HepG2 (cell line): ENCODE measurements around the gene TAF8. TPM values are rescaled to one million over a fixed set of nuclear protein-coding genes. Genes with fewer than 3 reads are reported as not detected.
A peak's percentile ranks its signal among the peaks of the same experiment; 100 is the strongest.

Experiments
- AGO1 ChIP-seq: fragments of 200-400 bp; formaldehyde crosslinking; IDR thresholded peaks from 2 replicates; pipeline ENCODE4 v1.6.1; 2017; ENCODE audit warnings: mild to moderate bottlenecking, low read depth, low read length, moderate library complexity; ENCODE audit not compliant: poor library complexity, severe bottlenecking
- CHD2 ChIP-seq: IDR thresholded peaks from 2 replicates; pipeline ENCODE4 v1.6.1; 2011; ENCODE audit warnings: low read depth, low read length, improper control_type of control experiment
- DMTF1 ChIP-seq: sonication (generic); formaldehyde crosslinking; IDR thresholded peaks from 2 replicates; pipeline ENCODE4 v1.4.0; 2020; ENCODE audit warnings: mild to moderate bottlenecking, missing genetic modification reagents
- FOXK2 ChIP-seq: fragments of 450-650 bp; IDR thresholded peaks from 2 replicates; pipeline ENCODE4 v1.6.1; 2016
- GMEB1 ChIP-seq: sonication (generic); formaldehyde crosslinking; IDR thresholded peaks from 2 replicates; pipeline ENCODE4 v1.5.1; 2020; ENCODE audit warnings: missing genetic modification reagents, mild to moderate bottlenecking, borderline replicate concordance
- HDAC1 ChIP-seq: sonication (generic); formaldehyde crosslinking; IDR thresholded peaks from 2 replicates; pipeline ENCODE4 v1.5.1; 2020; ENCODE audit warnings: mild to moderate bottlenecking, missing genetic modification reagents
- HNF1B ChIP-seq: sonication (generic); formaldehyde crosslinking; IDR thresholded peaks from 2 replicates; pipeline ENCODE4 v1.5.1; 2020; ENCODE audit warnings: mild to moderate bottlenecking, moderate library complexity, missing genetic modification reagents
- KLF16 ChIP-seq, 2 experiments: sonication (generic) in 1 of 2; formaldehyde crosslinking in 1 of 2; IDR thresholded peaks; 2 replicates each; pipeline versions ENCODE4 v1.6.1 to v1.8.0; 2016 to 2023; ENCODE audit warnings: missing genetic modification reagents in 2 of 2, missing compliant biosample characterization in 1 of 2
- MIXL1 ChIP-seq: IDR thresholded peaks from 2 replicates; pipeline ENCODE4 v1.6.1; 2016
- MTA1 ChIP-seq: sonication (generic); formaldehyde crosslinking; IDR thresholded peaks from 2 replicates; pipeline ENCODE4 v1.4.0; 2020; ENCODE audit warnings: missing genetic modification reagents, mild to moderate bottlenecking, borderline replicate concordance
- NFE2 ChIP-seq: sonication (generic); formaldehyde crosslinking; IDR thresholded peaks from 2 replicates; pipeline ENCODE4 v1.4.0; 2020; ENCODE audit warnings: missing genetic modification reagents
- PCBP1 ChIP-seq: fragments of 200-400 bp; formaldehyde crosslinking; IDR thresholded peaks from 2 replicates; pipeline ENCODE4 v1.6.1; 2017; ENCODE audit warnings: mild to moderate bottlenecking, low read depth, low read length, borderline replicate concordance
- SIN3A ChIP-seq: IDR thresholded peaks from 2 replicates; pipeline ENCODE4 v1.6.1; 2011; ENCODE audit warnings: low read depth, mild to moderate bottlenecking, control low read depth, low read length, borderline replicate concordance
- TFE3 ChIP-seq: IDR thresholded peaks from 2 replicates; pipeline ENCODE4 v1.6.1; 2016
- TRIM24 ChIP-seq: sonication (generic); formaldehyde crosslinking; IDR thresholded peaks from 2 replicates; pipeline ENCODE4 v1.8.0; 2022; ENCODE audit warnings: mild to moderate bottlenecking, missing genetic modification reagents
- YY1 ChIP-seq: IDR thresholded peaks from 2 replicates; pipeline ENCODE4 v1.6.1; 2011; ENCODE audit warnings: low read length, low read depth, moderate library complexity, mild to moderate bottlenecking; ENCODE audit not compliant: insufficient read depth, insufficient replicate concordance
- ZFAT ChIP-seq: sonication (generic); formaldehyde crosslinking; conservative IDR thresholded peaks from 2 replicates; pipeline ENCODE4 v1.8.1; 2023; ENCODE audit warnings: missing genetic modification reagents, inconsistent platforms
- ZNF180 ChIP-seq: sonication (generic); formaldehyde crosslinking; IDR thresholded peaks from 2 replicates; pipeline ENCODE4 v1.4.0; 2020; ENCODE audit warnings: low read depth, missing genetic modification reagents, borderline replicate concordance
- ZNF263 ChIP-seq: sonication (generic); formaldehyde crosslinking; IDR thresholded peaks from 2 replicates; pipeline ENCODE4 v1.4.0; 2020; ENCODE audit warnings: missing genetic modification reagents
- ZNF431 ChIP-seq: sonication (generic); formaldehyde crosslinking; IDR thresholded peaks from 2 replicates; pipeline ENCODE4 v1.9.0; 2022; ENCODE audit warnings: missing genetic modification reagents, low read depth, mild to moderate bottlenecking, borderline replicate concordance
- ZNF746 ChIP-seq: sonication (generic); formaldehyde crosslinking; IDR thresholded peaks from 2 replicates; pipeline ENCODE4 v1.8.0; 2022; ENCODE audit warnings: mild to moderate bottlenecking, missing genetic modification reagents
- ZNF850 ChIP-seq: sonication (generic); formaldehyde crosslinking; conservative IDR thresholded peaks from 2 replicates; pipeline ENCODE4 v1.9.0; 2021; ENCODE audit warnings: mild to moderate bottlenecking, missing genetic modification reagents
- ZNF879 ChIP-seq: sonication (generic); formaldehyde crosslinking; IDR thresholded peaks from 2 replicates; pipeline ENCODE4 v1.8.1; 2023; ENCODE audit warnings: missing genetic modification reagents
- polyA plus RNA-seq, 8 experiments: library from polyadenylated mRNA; depleted of rRNA in 3 of 8; stranded (reverse) in 7 of 8; unstranded in 1 of 8; fragments of >200 nt; fragmentation: Illumina TruSeq in 4 of 8; extraction: Trizol in 4 of 8; gene quantifications; 2 replicates each; pipeline versions ENCODE4 v1.2.1 to v1.2.3, GENCODE V29; 2011 to 2016; ENCODE audit warnings: low read depth in 4 of 8, missing spikeins in 1 of 8, mixed read lengths in 1 of 8; ENCODE audit not compliant: insufficient read depth in 1 of 8
- total RNA-seq, 5 experiments: library from RNA; depleted of rRNA; stranded (reverse); fragments of >200 nt; fragmentation: Illumina TruSeq; extraction: Trizol; gene quantifications; 2 replicates each; pipeline ENCODE4 v1.2.3, GENCODE V29; 2016; ENCODE audit warnings: low read depth in 1 of 5

Gene TAF8
- total and polyA plus RNA-seq, 2 of the 13 experiments (the other 11 are each of a cell fraction or from before 2014, with no cell fraction given), result 25.2 to 25.8 TPM

- peak; percentile 77 for TF ChIP-seq HNF1B (CRISPR knock-in tag)
- TF ChIP-seq CHD2, result 0 out of 2 replicates have a peak, but pooled peaks have one; percentile 7
- peak; percentile 26 for TF ChIP-seq YY1
- TF ChIP-seq ZNF879 (CRISPR knock-in tag), result no peak
- TF ChIP-seq MTA1, result peak; percentile 51; the same call in 1 of the 2 replicates
- peak; percentile 46; the same call in 1 of the 2 replicates for TF ChIP-seq MIXL1 (CRISPR knock-in tag)
- no peak for TF ChIP-seq AGO1
- no peak for TF ChIP-seq DMTF1 (CRISPR knock-in tag)
- TF ChIP-seq FOXK2, result no peak
- no peak for TF ChIP-seq ZNF180 (CRISPR knock-in tag)
- no peak for TF ChIP-seq TFE3 (CRISPR knock-in tag)
- no peak for TF ChIP-seq ZFAT (CRISPR knock-in tag)
- TF ChIP-seq HDAC1 (CRISPR knock-in tag), result peak; percentile 62
- no peak for TF ChIP-seq ZNF850 (CRISPR knock-in tag)
- peak; percentile 55 for TF ChIP-seq GMEB1 (CRISPR knock-in tag)
- TF ChIP-seq KLF16 (CRISPR knock-in tag; IDR thresholded peaks at IDR 0.05), result peak in 1 of 2 experiments; percentile 74; a peak in 2 of 4 replicates
- peak; percentile 11; the same call in 1 of the 2 replicates for TF ChIP-seq ZNF263 (CRISPR knock-in tag)
- no peak for TF ChIP-seq NFE2
- peak; percentile 8; the same call in 1 of the 2 replicates for TF ChIP-seq ZNF746 (CRISPR knock-in tag)
- 0 out of 2 replicates have a peak, but pooled peaks have one; percentile 47 for TF ChIP-seq PCBP1
- no peak for TF ChIP-seq TRIM24
- no peak for TF ChIP-seq ZNF431 (CRISPR knock-in tag)
- TF ChIP-seq SIN3A, result no peak
These were observed 6.4 kb upstream of the TAF8 start (continued) for GRCh38 chr6:42043787-42044475.
